ENCODE measurements around the gene RXYLT1.
"Not testable (repeated sequence)": the region's sequence is repeated elsewhere in the genome, so short reads cannot be mapped to it uniquely, and the experiment has no call there.

The RXYLT1 gene

GRCh38 chr12:63802012-63802608, 22.4 kb downstream of the RXYLT1 start:
- DNase-seq (ENCODE audit: low spot score) = peak; percentile 8

- no peak for DNase-seq (ENCODE audit: low spot score)
These were observed 25.0 kb downstream of the RXYLT1 start for GRCh38 chr12:63804746-63805145.

GRCh38 chr12:63805704-63806672, 26.3 kb downstream of the RXYLT1 start:
- DNase-seq (ENCODE audit: low spot score) = no peak

- DNase-seq (ENCODE audit: low spot score) = no peak
These were observed 28.9 kb downstream of the RXYLT1 start for GRCh38 chr12:63808631-63809030.

DNA sequence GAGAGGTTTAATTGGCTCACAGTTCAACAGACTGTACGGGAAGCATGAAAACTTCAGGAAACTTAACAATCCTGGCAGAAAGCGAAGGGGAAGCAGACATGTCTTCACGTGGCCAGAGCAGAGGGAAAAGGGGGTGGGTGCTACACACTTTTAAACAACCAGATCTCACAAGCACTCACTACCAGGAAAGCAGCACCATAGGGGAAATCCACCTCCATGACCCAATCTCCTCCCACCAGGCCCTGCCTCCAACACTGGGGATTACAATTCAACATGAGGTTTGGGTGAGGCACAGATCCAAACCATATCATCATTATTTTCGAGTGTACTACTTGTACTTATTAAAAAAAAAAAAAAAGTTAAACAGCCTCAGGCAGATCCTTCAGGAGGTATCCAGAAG, 29.9 kb downstream of the RXYLT1 start:
- no peak for DNase-seq (ENCODE audit: low spot score)

DNA sequence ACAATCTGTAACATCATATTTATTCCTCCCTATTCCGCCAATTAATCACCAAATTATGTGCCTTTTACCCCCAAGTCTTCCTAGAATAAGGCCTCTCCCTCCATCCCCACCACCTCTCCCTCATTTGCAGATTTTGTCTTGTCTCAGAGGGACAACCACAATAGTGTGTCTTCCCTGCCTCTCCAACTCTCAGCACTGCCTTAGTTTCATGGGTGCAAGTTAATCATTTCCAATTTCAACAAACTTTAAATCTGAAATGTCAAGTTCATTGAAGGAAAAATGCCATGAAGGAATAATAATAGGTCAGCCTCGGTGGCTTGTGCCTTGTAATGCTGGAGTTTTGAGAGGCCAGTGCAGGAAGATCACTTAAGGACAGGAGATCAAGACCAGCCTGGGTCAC, 31.6 kb downstream of the RXYLT1 start:
- no peak for DNase-seq (ENCODE audit: low spot score)

DNA sequence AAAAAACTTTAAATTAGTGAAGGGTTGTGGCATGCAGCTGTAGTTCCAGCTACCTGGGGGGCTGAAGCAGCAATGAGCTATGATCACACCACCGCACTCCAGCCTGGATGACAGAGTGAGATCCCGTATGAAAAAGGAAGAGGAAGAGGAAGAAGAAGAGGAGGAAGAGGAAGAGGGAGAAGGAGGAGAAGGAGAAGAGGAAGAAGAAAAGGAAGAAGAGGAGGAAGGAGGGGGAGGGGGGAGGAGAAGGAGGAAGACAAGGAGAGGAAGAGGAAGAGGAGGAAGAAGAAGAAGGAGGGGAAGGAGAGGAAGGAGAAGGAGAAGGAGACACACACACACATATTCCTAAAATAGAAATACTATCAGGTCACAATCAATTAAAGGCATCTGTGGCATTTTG, 32.0 kb downstream of the RXYLT1 start:
- DNase-seq (ENCODE audit: low spot score) = no peak

GRCh38 chr12:63814146-63814772, 34.5 kb downstream of the RXYLT1 start:
- no peak for DNase-seq (ENCODE audit: low spot score)

GRCh38 chr12:63815482-63815852, 35.8 kb downstream of the RXYLT1 start:
- no peak for DNase-seq (ENCODE audit: low spot score)

DNA sequence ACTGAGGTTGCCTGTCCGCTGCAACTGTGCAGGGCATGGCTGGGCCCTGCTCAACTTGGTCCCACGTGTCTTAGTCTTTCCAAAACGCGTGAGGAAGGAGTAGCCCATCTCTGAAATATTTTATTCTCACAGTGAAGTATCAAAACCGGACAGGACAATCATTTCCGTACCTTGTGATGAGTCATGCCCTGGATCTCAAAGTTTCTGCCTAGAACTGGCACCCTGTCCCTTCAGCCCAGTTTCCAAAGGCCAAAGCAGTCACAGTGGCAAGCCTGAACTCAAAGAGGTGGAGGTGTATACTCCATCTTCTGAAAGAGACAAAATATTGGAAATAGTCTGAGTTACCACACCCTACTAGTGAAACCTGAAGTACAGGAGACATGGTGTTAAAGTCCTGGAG, 36.3 kb downstream of the RXYLT1 start:
- no peak for DNase-seq (ENCODE audit: low spot score)

GRCh38 chr12:63820427-63820826, 40.7 kb downstream of the RXYLT1 start:
- DNase-seq (ENCODE audit: low spot score) = no peak

DNA sequence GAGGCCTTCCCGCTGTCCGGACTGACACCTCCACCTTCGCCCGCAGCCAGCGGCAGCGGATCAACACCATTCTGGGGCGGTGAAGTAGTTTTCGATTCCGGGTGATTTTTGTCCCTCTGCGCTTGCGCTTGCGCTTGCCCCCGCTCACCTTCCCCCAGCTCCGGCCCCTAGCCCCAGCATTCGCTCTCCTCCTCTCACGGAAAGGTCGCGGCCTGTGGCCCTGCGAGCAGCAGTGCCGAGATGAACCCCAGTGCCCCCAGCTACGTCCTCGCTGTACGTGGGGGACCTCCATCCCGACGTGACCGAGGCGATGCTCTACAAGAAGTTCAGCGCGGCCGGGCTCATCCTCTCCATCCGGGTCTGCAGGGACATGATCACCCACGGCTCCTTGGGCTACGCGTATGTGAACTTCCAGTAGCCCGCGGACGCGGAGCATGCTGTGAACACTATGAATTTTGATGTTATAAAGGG, 42.1 kb downstream of the RXYLT1 start:
- no peak for DNase-seq (ENCODE audit: low spot score)

GRCh38 chr12:63822352-63822751, 42.6 kb downstream of the RXYLT1 start:
- no peak for DNase-seq (ENCODE audit: low spot score)

GRCh38 chr12:63823040-63823439, 43.3 kb downstream of the RXYLT1 start:
- no peak for DNase-seq (ENCODE audit: low spot score)

DNA sequence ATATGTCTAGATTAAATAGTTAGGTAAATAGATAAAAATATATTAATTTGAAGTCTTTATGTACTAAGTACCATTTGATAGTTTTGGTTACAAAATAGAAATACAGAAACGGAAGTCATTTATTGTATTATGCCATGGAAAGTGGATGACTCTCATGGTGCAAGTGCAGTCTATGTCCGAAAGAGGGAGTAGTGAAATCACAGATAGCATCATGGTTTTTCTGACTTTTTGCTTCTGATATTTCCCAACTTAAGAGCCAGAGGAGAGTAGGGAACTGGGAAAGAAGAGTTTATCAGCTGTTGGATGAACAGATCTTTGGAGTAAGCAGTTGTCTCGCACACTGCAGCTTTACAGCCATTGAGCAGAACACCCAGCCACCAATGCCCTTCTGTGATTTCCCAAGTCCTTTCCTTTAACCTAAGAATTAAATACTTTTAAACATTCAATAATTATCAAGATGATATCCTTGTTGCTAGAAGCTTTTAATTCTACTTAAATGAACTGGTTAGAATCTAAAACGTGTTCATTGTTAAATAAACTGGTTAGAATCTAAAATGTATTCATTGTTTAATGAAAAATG, 46.4 kb downstream of the RXYLT1 start:
- no peak for DNase-seq (ENCODE audit: low spot score)

- no peak for DNase-seq (ENCODE audit: low spot score)
These were observed 49.2 kb downstream of the RXYLT1 start for GRCh38 chr12:63828867-63829266.

- no peak for DNase-seq (ENCODE audit: low spot score)
These were observed 56.3 kb downstream of the RXYLT1 start for GRCh38 chr12:63836046-63836445.

GRCh38 chr12:63836936-63837335, 57.2 kb downstream of the RXYLT1 start:
- DNase-seq (ENCODE audit: low spot score) = no peak

GRCh38 chr12:63838411-63838810, 58.7 kb downstream of the RXYLT1 start:
- no peak for DNase-seq (ENCODE audit: low spot score)

- DNase-seq (ENCODE audit: low spot score) = no peak
These were observed 61.3 kb downstream of the RXYLT1 start for GRCh38 chr12:63841011-63841410.

DNA sequence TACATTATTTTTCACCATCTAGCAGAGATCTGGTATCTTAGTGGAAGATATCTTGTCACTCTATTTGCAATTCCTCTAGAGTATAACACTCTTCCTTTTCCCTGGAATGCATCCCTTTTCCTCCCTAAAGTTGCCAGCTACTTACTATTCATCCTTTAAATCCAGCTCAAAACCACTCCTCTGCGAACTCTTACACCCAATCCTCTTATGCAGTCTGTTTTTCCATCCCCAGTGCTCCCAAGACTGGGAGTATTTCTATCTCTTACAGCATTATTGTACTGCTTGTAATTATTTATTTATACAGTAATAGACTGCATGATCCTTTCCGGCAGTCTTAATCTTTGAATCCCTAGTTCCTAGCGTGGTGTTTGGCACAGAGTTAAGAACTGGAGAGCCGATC, 61.9 kb downstream of the RXYLT1 start:
- DNase-seq (ENCODE audit: low spot score) = no peak

DNA sequence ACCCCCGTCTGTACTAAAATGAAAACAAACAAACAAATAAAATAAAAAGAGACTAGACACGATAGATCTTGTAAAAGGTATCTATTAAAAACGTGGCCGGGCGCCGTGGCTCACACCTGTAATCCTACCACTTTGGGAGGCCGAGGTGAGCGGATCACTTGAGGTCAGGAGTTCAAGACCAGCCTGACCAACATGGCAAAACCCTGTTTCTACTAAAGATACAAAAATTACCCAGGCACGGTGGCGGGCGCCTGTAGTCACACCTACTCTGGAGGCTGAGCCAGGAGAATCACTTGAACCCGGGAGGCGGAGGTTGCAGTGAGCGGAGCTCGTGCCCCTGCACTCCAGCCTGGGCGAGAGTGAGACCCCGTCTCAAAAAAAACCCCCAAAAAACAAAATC, 63.0 kb downstream of the RXYLT1 start:
- DNase-seq (ENCODE audit: low spot score) = not testable (repeated sequence)

Measured in CD4-positive, alpha-beta T cell treated with Interleukin-15 for 4 hours (primary cell).